Gastroesophageal sphincter (tissue), 4 donors: ENCODE measurements around the gene ADGRG1. TPM values are rescaled to one million over a fixed set of nuclear protein-coding genes. Genes with fewer than 3 reads are reported as not detected.

Experiments used
- ATAC-seq: fragments of 150-250 bp; one replicate; pipeline ENCODE4 v1.9.1; 2016; ENCODE audit warnings: mild to moderate bottlenecking, moderate library complexity
- H3K27ac ChIP-seq, 4 donors: fragments of 200-600 bp; sonication (generic) in 3 of 4; 1 replicate in 3 of 4; 2 replicates in 1 of 4; pipeline ENCODE4 v1.5.1; 2016 to 2019
- H3K27me3 ChIP-seq: fragments of 200-600 bp; sonication (generic); one replicate; pipeline ENCODE4 v1.5.1; 2019
- H3K36me3 ChIP-seq, 2 donors: fragments of 200-600 bp; sonication (generic); one replicate each; pipeline ENCODE4 v1.5.1; 2019; ENCODE audit warnings: control low read depth in 1 of 2
- H3K4me1 ChIP-seq, 3 donors: fragments of 200-600 bp; sonication (generic); 1 replicate in 2 of 3; 2 replicates in 1 of 3; pipeline ENCODE4 v1.5.1; 2016 to 2019; ENCODE audit warnings: control low read depth in 2 of 3
- H3K4me3 ChIP-seq, 2 donors: fragments of 200-600 bp; sonication (generic); one replicate each; pipeline ENCODE4 v1.5.1; 2019; ENCODE audit warnings: mild to moderate bottlenecking in 1 of 2, moderate library complexity in 1 of 2
- H3K9me3 ChIP-seq, 3 donors: fragments of 200-600 bp; sonication (generic); one replicate each; pipeline ENCODE4 v1.5.1; 2017 to 2019; ENCODE audit warnings: control low read depth in 2 of 3
- EP300 ChIP-seq: sonication (generic); formaldehyde crosslinking; IDR thresholded peaks from one replicate; pipeline ENCODE4 v1.6.1; 2017; ENCODE audit warnings: antibody characterized with exemption, mild to moderate bottlenecking
- POLR2A ChIP-seq, 2 donors: fragments of 450-650 bp; IDR thresholded peaks; one replicate each; pipeline ENCODE4 v1.6.1; 2017; ENCODE audit warnings: antibody characterized with exemption in 2 of 2, mild to moderate bottlenecking in 2 of 2, moderate library complexity in 1 of 2
- POLR2AphosphoS5 ChIP-seq: sonication (generic); formaldehyde crosslinking; IDR thresholded peaks from one replicate; pipeline ENCODE4 v1.6.1; 2017; ENCODE audit warnings: antibody characterized with exemption
- WGBS, 2 donors: methylation state at CpG; one replicate each; pipeline ENCODE4 v1.1.5; 2018; ENCODE audit warnings: low coverage in 1 of 2; 5-methylcytosine and 5-hydroxymethylcytosine counted together
- total RNA-seq, 4 donors: library from RNA; depleted of rRNA; stranded (reverse); fragments of >200 nt; gene quantifications; one replicate each; pipeline ENCODE4 v1.1.0, GENCODE V29; 2016
- TF ChIP-seq, protein P1 (sequence below), 4 experiments: fragments of 200-600 bp in 2 of 4; fragments of 450-650 bp in 2 of 4; sonication (generic) in 1 of 4; IDR thresholded peaks; one replicate each; pipeline ENCODE4 v1.5.1; 2017 to 2019; ENCODE audit warnings: antibody characterized with exemption in 4 of 4, mild to moderate bottlenecking in 2 of 4, moderate library complexity in 2 of 4

ADGRG1 gene
- total RNA-seq, 4 donors from 2014 or later = 7.0 to 20.1 (median 12.6) TPM

DNA sequence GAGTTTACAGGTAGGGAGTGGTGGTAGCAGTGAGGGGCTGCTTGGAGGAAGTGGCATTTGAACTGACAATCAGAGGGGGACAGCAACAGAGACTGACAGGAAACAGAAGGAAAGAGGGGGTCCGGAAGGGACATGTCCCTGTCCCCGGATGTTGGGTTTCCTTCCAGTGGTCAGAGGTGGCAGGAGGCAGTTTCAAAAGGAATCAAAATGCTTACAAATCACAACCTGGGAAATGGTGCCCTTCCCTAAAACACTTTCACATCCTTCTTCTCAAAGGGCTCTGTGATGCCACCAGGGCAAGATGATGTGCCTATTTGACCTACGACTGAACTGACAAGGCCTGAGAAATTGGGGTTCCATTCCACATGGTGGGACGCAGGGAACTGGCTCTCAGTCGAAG lies 19.7 kb downstream of the ADGRG1 start:
- H3K9me3 ChIP-seq = no peaks in the 10 kb centered on the region
- 80 to 89% methylated on average over 3 of the region's 5 CpGs for WGBS, 2 donors
- no peak for ATAC-seq
- TF ChIP-seq, protein P1, sequence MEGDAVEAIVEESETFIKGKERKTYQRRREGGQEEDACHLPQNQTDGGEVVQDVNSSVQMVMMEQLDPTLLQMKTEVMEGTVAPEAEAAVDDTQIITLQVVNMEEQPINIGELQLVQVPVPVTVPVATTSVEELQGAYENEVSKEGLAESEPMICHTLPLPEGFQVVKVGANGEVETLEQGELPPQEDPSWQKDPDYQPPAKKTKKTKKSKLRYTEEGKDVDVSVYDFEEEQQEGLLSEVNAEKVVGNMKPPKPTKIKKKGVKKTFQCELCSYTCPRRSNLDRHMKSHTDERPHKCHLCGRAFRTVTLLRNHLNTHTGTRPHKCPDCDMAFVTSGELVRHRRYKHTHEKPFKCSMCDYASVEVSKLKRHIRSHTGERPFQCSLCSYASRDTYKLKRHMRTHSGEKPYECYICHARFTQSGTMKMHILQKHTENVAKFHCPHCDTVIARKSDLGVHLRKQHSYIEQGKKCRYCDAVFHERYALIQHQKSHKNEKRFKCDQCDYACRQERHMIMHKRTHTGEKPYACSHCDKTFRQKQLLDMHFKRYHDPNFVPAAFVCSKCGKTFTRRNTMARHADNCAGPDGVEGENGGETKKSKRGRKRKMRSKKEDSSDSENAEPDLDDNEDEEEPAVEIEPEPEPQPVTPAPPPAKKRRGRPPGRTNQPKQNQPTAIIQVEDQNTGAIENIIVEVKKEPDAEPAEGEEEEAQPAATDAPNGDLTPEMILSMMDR (IDR thresholded peaks at IDR 0.05) = no peak
- TF ChIP-seq EP300 = no peak
- no peak for TF ChIP-seq POLR2AphosphoS5
- no peak for TF ChIP-seq POLR2A (IDR thresholded peaks at IDR 0.05)
- H3K4me3 ChIP-seq = no peak overlapping the region
- peaks cover 0 to 37% (median 4%) of the 10 kb centered on the region in 3 donors for H3K4me1 ChIP-seq
- H3K27ac ChIP-seq = peak overlapping the region in 3 of 4 donors; percentile 0 to 66 (median 65)
- peaks cover 54% of the 10 kb centered on the region for H3K27me3 ChIP-seq
- H3K36me3 ChIP-seq = peaks cover 0 to 6% of the 10 kb centered on the region in 2 donors

DNA sequence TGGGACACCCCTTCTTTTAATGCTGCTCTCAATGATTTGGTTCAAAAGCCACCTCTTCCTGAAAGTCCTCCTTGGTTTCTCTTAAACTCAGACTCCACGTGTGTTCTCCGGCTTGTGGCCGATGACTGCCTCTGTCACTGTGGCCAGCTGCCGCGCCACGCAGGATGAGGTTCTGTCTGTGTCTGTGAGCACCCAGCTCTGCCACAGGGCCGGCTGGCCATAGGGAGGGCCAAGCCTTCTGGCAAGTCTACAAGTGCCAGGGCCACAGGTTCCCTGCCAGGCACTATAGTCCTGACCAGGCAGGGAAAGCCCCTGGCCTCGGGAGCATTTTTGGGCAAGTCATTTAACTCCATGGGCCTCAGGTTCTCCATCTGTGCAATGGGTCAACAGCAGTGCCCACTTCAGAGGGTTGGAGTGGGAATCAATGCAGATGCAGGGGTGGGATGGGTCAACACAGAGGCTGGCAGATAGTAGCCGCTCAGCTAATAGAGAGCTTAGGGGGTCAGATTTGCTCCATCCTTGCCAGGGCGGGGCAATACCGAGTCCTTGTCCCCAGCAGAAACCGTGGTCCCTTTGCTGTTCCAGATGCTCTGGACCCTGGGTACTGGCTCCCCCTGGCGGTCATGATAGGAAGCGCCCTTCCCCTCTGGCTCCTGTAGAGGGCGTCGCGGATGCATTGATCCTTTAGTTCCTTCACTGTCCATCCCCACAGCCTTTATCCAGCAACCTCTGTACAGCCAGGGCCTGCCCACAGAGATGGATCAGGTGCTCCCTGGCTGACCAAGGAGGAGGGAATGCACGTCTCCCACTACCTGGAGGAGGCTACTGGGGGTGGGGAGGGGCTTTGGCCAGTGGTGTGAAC lies 20.4 kb downstream of the ADGRG1 start:
- H3K36me3 ChIP-seq = peaks cover 0 to 6% of the 10 kb centered on the region in 2 donors
- peak overlapping the region in 3 of 4 donors; percentile 0 to 66 (median 65) for H3K27ac ChIP-seq
- no peaks in the 10 kb centered on the region for H3K9me3 ChIP-seq
- WGBS, 2 donors = 73 to 83% methylated on average over 4 to 7 of the region's 18 CpGs
- TF ChIP-seq, protein P1 (IDR thresholded peaks at IDR 0.05) = peak in 3 of 4 experiments; percentile 93 to 98 (median 98)
- TF ChIP-seq POLR2A (IDR thresholded peaks at IDR 0.05) = no peak
- peaks cover 56% of the 10 kb centered on the region for H3K27me3 ChIP-seq
- H3K4me1 ChIP-seq = peaks cover 0 to 31% (median 4%) of the 10 kb centered on the region in 3 donors
- peak; percentile 37 for ATAC-seq
- no peak overlapping the region for H3K4me3 ChIP-seq

DNA sequence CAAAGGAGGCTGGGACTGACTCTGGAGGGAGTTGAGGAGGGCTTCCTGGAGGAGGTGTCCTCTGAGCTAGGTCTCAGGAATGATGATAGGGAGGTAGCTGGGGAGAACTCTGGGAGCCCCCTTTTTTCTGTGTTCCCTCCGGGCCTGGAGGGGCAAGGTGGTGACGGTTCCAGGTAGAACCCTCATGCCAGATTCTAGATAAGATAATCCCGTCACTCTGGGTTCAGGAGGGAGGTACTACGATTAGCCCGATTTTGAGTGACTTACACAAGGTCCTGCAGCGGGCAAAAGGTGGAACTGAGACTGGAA lies 21.0 kb downstream of the ADGRG1 start:
- TF ChIP-seq EP300 (no peak), POLR2A (IDR thresholded peaks at IDR 0.05) (no peak), POLR2AphosphoS5 (no peak)
- TF ChIP-seq, protein P1 (IDR thresholded peaks at IDR 0.05) = no peak
- Histone ChIP-seq H3K4me1 (peaks cover 0 to 25% (median 4%) of the 10 kb centered on the region in 3 donors), H3K27ac (no peak overlapping the region), H3K27me3 (peaks cover 56% of the 10 kb centered on the region), H3K36me3 (peaks cover 0 to 6% of the 10 kb centered on the region in 2 donors), H3K9me3 (no peaks in the 10 kb centered on the region), H3K4me3 (no peak overlapping the region)
- no peak for ATAC-seq
- WGBS, 2 donors = 72% methylated on average over 3 of the region's 6 CpGs

DNA sequence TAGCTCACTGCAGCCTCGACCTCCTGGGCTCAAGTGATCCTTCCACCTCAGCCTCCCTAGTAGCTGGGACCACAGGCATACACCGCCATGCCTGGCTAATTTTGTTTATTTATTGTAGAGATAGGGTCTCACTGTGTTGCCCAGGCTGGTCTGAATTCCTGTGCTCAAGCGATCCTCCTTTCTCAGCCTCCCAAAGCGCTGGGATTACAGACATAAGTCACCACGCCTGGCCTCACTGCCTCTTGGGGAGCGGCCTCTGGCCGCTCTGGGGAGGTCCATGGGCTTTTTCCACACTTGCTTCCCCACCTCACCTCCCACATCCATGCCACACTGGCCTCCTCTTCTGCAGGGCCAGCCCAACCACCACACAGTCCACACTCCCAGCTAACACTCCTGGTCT lies 21.4 kb downstream of the ADGRG1 start:
- Histone ChIP-seq H3K27me3 (peaks cover 56% of the 10 kb centered on the region), H3K36me3 (peaks cover 0 to 6% of the 10 kb centered on the region in 2 donors), H3K9me3 (no peaks in the 10 kb centered on the region), H3K4me3 (no peak overlapping the region), H3K27ac (no peak overlapping the region), H3K4me1 (peaks cover 0 to 23% (median 4%) of the 10 kb centered on the region in 3 donors)
- TF ChIP-seq POLR2AphosphoS5 (no peak), POLR2A (IDR thresholded peaks at IDR 0.05) (no peak), EP300 (no peak)
- TF ChIP-seq, protein P1 (IDR thresholded peaks at IDR 0.05) = no peak
- no CpG with 5 or more reads among the region's 7 CpGs for whole genome bisulfite sequencing, 2 donors
- no peak for ATAC-seq
